Right renal pelvis (tissue), 4 donors: ENCODE measurements around the gene DCC. TPM values are rescaled to one million over a fixed set of nuclear protein-coding genes. Genes with fewer than 3 reads are reported as not detected.

ENCODE experiments used
- DNase-seq, 4 donors: peaks; one replicate each; pipeline ENCODE4 v3.0.0-alpha.2; 2013; ENCODE audit warnings: low read depth in 4 of 4, low spot score in 3 of 4, missing footprints in 1 of 4
- polyA plus RNA-seq, 4 donors: library from polyadenylated mRNA; unstranded; fragments of 120-200 nt; gene quantifications; one replicate each; pipeline ENCODE4 v1.2.1, GENCODE V29; 2013; ENCODE audit not compliant: insufficient read length in 4 of 4

Gene DCC
- polyA plus RNA-seq, 4 donors = 5.8 to 10.5 (median 9.0) TPM

DNA sequence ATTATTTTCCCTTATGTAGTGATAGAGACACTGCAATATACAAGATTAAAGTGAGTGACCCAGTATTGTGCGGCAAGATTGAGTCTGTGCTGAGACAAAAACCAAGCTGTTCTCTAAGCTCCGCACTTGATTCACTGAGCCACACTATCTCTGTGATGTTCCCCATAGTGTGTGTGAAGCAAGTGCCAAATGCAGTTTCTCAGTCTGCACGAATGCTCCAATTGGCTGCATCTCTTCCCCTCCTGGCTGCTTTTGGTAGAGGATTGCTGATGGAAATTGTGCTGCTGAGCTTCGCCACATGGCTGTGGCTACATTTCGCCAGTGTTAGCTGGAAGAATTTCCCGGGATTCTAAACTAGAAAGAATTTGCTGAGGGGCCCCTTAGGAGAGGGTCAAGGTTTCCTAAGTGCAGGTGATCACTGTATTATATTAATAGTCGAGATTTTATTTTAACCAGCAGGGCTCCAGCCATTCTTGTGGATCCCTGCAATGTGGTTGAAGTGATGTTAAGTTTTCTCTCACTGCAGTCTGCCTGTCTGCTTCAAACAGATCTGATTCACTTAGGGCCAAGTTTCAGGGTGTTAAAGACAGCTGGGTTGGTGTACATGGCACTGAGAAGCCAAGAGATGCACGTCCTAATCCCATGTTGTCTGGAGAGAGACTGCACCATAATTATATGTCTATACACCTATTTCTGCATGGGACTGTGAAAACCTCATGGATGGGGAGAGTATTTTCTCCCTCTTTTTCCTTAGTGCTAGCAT, 317.2 kb downstream of the DCC start:
- DNase-seq = no peak

DNA sequence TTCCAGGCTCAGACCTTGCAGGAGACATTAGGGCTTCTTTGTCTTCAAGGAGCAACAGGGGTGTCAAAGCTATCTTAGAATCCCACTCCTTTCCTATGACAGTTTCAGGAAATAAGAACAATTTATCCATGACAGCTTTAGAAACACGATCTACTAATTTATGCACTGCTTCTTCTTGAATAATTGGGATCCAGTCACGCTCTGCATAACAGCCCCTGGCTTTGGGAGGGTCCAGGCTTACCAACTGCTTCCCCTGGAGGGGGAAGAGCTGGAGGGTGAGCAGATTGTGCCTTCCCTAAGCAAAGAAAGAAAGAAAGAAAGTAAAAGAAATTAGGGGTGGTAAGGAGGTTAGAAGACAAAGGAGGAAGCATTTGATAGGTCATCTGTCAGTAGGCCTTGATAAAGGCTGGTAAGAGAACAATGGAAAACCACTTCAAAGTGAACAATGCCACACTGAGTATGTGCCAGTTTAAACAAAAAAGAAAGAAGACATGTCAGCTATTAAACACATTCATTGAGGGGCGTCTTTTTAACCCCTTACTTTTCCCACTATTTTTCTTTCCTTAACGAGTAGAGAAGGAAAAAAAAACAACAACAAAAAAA, 327.6 kb downstream of the DCC start:
- no peak for DNase-seq

DNA sequence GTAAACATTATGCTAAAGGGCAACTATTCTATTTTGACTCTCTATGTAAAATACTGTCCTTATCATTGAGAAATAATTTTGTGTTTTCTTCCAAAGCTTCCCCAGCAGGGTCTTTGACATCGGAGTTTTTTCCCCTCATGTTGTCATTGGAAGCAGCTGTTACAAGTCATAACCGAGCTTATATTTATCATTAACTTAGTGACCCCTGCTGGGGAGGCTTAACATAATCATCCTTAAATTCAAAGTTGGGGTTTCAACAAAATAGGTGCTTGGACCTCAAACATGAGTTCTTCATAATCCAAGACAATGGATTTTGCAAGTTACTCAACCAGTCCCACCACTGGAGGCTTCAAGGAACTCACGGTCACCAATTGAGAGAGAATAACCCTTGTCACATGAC, 330.9 kb downstream of the DCC start:
- DNase-seq = peak in 2 of 4 donors; percentile 14 to 28

DNA sequence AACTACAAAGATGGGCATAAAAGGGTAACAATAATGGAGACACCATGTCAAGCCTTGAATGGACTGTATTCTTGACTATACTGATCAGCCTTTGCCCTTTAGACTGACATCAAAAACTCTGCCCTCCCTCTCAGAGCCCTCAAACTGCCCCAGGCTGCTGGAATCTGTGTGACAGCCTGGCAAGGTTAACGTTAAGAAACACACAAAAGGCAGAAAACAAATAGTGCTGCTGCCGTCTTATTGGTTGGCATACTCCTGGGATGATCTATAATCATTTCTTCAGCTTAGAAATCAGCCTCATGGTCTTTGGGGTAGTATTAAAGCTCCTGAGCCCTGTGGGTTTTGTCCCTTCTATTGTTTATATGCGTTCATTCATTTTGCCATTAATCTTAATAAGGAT, 338.0 kb downstream of the DCC start:
- DNase-seq = no peak

DNA sequence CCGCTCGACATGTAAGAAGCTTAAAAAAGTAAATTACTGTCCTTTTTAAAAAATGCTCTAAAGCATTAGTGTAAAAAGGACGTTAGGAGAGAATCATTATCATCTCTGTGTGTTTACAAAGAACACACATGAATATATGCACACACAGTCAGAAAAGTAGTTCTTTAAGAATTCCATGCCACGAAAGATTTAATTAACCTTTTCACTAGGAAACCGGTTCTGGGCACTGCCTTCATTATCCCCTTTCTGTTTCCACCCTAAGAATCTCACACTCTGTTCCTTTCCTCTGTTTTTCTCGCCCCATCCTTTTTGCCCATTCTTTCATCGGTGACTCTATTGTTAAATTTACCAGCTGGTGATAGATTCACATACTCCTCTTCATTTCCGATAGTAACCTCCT, 338.6 kb downstream of the DCC start:
- no peak for DNase-seq

DNA sequence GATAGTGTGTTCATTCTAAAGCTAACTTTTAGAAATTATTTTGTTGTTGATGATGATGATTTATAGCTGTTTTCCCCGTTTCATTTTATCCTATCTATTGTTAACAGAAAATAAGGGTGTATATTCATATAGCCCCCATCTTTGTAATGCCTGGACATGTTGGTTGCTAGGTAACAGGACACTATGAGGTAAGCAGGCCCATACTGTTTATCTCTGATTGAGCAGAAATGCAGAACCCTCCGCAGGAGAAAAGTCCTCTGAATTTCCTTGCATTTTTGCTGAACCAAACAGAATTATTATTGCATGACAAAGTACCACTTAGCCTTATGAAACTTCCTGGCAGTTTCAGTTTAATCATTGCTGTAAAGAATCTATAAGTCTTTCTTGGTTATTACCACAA, 339.4 kb downstream of the DCC start:
- no peak for DNase-seq

DNA sequence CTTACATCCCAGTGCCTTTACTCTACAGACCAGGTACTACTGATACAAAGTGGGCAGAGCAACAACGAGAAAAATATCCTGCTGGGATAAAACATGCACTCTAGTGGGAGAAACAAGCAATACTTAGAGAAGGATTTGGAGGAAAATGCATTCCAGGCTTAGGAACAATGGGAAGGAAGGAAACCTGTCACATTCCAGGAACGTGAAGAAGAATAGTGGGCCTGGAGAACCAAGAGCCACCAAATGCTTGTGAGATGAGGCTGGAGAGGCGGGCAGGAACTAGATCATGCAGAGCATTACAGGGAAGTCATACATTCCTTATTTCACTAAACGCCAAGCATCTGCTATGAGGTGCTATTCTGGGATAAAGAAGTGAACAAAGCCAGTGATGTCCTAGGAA, 342.3 kb downstream of the DCC start:
- no peak for DNase-seq

DNA sequence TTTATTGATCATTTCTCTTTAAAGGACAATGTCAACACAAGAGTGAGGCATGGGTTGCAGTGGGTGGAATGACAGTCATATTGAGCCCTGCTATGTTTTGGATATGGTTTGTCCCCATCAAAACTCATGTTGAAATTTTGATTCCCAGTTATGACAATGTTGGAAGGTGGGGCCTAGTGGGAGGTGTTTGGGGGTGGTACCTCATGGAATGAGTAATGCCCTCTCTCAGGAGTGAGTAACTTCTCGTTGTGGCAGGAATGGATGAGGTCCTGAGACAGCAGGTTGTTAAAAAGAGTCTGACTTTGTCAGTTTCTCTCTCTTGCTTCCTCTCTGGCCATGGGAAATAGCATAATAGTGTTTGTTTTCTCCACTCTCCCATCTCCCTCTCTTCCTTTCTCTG, 345.3 kb downstream of the DCC start:
- no peak for DNase-seq

DNA sequence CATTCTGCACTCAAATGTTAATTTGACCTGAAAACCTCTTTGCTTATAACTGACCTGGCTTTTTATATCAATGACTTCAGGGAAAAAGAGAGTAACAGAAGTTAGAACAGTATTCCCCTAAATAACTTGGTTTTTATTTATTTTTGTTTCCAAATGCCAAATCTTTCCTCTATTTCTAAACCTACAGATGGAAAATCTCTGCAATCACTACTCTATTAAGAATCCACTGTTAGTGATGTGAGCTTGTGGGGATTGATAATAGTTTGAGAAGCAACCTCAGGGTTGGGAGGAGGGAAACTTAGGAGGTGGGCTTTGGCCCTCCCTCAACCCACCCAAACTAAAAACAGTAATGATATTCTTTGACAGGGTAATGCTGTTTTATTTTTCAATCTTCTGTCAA, 351.8 kb downstream of the DCC start:
- DNase-seq = no peak

DNA sequence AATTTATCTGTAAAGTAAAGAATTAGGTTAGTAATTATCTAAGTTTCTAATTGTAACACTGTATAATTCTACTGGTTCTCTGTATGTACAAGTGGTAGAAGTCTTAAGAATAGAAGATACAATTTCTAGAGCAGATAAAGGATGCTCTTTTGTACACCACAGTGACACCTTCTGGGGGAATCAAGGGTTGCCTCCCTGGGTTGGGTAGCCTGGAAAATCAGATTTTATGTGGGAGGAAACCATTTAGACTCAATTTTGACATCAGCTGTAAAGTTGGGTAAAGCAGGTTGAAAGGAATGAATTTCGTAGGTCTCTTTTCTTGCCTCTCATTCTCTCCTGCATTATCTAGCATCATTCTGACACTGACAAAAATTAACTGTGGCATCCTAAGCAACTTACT, 354.8 kb downstream of the DCC start:
- no peak for DNase-seq

DNA sequence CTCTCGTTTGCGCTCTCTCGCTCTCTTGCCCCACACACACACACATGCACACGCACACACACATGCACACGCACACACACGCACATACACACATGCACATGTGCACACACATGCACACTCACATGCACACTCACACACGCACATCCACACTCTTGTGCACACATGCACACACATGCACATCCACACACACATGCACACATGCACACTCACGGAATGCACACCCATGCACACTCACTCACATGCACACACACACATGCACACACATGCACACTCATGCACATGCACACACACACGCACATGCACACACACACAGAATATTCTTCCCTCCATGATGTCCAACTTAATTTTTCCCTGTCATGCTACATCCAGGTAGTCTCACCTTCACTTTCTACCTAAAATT, 360.1 kb downstream of the DCC start:
- DNase-seq = no peak

DNA sequence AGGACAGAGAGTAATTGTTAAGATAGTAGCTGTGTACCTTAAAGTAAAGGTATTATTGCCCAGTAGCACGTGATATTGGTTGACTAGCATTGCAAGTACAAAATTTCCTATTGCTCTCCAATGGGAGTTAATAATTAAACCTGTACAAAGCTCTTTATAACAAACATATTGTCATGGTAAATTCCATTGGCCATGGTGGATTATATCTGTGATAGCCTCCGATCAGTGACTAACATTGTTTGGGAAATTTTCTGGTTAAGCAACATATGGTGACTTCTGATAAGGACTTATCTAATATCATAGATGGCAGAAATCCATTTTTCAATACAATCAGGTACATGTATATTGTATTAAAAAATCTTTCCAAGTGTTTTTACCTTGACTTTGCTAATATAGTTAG, 360.8 kb downstream of the DCC start:
- no peak for DNase-seq

DNA sequence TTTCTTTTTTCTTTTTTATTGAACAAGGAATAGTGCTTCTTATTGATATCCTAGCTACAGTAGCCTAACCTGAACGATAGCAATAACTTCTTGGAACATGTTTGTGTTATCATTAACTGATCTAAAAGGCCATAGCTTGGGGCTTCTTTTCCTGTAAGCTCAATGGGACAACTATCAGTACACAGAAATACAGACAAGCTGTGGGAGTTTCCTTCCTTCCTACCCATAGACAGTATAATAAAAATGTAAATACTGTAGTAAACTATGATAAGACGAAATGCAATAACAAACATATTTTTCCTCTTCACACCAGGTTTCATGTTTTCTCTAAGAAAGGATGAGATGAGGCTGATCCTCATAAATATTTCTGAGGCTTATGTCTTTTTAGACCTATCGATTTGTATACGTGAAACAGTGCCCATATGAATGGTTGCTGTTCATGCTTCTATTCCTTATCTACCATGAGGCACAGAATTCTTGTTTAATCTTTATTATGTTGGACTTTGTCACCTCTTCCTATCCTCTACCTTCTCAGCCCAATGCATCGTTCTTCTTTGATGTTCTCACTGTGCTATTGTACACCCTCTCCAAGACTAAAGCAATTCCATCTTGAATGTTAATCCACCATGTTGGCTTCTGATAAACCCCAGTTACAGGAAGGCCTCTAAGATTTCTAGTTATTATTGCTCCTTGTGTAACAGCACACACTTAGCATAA, 361.4 kb downstream of the DCC start:
- no peak for DNase-seq

DNA sequence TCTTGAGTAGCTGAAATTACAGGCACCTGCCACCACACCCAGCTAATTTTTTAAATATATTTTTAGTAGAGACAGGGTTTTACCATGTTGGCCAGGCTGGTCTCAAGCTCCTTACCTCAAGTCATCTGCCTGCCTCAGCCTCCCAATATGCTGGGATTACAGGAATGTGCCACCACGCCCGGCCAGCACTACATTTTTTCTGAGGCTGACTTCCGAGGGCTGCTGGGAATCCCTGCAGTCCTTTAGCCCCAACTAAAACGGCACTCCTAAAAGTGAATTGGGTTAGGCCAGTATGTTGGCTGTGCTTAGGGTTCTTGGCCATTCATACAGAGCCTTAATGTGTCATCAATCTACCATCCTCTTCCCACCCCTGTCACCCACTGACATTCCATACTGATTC, 375.4 kb downstream of the DCC start:
- DNase-seq = no peak

DNA sequence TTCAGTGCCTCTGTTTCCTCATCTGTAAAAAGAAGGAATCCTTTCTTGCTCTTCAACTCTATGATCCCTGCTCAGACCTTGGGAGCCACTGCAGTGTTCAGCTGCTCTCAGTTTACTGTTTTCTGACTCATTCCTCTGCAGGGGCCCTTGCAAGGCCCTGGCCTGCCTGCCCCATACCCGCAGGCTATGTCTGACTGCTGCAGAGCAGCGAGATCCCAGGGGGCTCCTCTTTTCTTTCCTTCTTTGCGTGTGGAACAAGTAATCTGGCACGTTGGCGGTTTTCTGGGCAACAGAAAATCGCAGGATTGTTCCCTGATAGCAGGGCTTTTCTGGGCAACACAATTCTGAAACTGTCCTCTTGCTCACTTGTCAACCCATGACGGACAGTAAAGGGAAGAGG, 376.0 kb downstream of the DCC start:
- no peak for DNase-seq

DNA sequence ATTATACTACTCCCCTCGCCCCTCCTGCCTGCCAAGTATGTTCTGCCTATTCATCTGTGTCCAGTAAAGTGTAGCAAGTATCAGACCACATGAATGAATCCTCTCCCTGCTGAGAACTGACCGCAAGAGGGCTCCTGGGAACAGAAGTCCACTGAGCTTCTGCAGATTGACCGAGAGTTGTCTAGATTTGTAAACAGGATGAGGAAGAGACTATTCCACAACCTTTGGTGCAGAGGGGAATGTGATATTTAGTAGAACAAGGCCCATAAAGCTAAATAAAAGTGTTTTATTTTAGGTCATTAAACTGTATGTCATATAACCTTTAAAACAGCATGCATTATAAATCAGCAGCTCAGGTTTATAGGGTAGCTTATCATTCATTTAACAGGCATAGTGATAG, 377.0 kb downstream of the DCC start:
- DNase-seq = peak; percentile 46 to 68 (median 57)

DNA sequence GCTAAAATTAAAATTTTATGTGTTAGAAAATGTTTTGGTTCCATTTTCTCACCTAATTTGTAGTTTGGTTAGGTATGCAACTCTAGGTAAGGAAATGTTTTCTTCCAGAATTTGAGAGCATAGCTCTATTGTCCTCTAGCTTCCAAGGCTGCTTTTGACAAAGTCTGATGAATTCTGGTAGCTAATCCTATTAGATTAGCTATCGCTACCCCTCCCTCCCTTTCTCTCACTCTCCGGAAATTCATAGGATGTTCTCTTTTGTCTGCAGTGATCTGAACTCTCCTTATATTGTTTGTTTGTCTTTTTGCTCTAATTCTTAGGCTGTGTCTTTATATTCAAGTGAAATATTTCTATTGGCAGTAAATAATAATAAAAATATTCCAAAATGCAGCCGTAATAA, 382.9 kb downstream of the DCC start:
- no peak for DNase-seq

DNA sequence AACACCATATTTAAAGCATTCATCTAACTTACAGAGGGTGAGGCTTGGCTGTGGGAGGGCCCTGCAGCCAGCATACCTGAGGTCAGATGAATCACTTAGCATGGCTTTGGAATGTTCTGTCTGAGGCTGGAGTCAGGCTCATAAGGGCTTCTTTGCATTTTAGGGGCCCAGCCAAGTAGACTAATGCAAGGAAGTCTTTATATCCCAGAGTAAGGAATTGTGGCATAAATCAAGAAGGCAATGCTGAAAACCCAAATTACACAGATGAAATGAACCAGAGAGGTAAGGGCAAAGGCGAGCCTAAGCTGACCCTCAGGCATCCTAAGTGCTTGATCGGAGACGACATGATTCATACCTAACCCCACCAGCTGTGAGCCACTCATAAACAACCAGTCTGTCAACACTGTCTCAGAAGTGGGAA, 383.6 kb downstream of the DCC start:
- DNase-seq = no peak

DNA sequence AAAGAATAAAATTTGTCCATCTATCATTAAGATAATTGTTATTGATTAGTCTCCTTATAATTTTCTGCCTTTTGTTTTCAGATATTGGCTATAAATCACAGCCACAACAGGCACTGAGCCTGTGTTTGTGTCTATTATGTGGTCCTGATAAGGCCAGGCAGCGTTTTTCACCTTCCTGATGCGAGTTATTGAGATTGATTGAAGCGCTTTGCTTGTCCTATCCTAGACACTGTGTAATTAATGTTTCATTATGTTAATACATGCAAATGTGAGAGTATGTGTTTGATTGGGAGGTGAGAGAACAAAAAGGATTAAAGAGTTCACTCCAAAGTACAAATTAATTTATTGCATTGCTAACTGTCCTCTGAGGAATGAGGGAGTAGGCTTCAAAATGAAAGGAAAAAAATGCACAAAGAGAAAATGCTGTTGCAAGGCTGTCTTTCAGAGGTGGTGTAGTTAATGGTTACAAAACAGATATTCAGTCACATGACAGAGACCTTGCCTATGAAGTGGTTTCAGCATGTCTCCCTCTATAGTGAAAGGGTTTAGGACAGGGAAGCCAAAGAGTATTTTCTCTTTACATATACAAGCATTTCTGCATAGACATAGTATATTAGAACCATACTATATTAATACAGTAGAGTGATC, 391.1 kb downstream of the DCC start:
- no peak for DNase-seq

DNA sequence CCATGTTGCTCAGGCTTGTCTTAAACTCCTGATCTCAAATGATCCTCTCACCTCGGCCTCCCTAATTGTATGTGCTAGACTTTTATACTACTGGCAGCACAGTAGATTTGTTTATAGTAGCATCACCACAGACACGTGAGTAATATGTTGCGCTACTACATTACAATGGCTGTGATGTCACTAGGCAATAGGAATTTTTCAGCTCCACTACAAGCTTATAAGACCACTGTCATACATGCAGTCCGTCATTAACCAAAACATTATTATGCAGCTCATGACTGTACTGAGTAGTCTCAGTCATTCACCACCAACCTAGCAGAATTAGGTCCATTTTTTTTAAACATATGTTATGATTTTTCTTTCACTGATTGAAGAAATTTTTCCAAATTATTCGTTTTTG, 398.9 kb downstream of the DCC start:
- no peak for DNase-seq

DNA sequence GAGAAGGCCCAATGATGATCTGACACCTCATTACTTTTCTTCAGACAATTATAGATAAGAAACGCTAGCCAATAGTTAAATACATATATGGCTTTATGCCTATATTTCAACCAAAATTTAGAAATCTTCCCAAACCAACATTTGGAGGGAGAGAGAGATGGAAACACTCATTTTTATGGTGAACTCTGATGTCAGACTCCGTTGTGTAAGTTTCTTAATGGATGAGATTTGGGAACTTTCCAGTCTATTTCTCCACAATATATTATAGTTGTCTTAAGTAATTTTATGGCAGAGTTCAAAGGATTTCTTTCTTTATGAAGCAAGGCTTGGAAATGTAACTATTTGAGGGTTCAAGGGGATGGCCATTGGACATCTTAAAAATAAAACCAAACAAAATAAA, 407.0 kb downstream of the DCC start:
- DNase-seq = no peak

DNA sequence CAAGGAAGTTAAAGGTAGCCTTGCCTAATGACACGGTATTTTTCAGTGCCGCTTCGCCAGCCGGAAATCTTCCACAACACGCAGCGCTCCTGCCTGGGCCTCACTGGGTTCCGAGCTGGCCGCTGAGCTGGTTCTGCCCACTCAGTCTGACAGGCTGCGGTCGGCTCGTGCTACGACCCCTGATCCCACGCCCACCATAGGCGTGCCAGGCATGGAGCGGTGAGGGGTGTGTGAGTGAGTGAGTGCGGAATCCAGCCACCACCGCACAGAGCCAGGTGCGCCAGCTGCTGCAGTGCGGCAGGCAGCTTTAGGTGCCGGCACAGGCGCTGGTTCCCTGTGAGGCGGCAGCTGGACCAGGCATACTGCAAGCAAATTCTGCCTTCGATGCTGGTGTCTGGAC, 407.9 kb downstream of the DCC start:
- DNase-seq = no peak
